ENCODE results near the gene C5AR1.
"Not testable (repeated sequence)": the region's sequence is repeated elsewhere in the genome, so short reads cannot be mapped to it uniquely, and the experiment has no call there.

C5AR1 gene

DNA sequence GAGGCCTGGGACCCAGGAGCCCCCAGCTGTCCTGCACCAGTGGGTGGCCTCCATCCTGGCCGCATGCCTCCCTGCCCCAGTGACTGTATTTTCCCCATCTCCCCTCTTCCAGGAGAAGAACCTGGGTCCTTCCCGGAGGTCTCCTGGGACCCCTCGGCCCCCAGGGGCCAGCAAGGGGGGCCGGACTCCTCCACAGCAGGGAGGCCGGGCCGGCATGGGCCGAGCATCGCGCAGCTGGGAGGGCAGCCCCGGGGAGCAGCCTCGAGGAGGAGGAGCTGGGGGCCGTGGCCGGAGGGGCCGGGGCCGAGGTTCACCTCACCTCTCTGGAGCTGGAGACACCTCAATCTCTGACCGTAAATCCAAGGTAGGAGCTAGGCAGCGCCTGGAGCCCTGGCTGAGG lies 49.2 kb upstream of the C5AR1 start (continued):
- TF ChIP-seq ZNF214 (tag by site-specific recombination; IDR thresholded peaks at IDR 0.05; ENCODE audit: borderline replicate concordance) (no peak), ZNF548 (tag by site-specific recombination; IDR thresholded peaks at IDR 0.05) (no peak), ZNF248 (tag by site-specific recombination; IDR thresholded peaks at IDR 0.05) (no peak), YY1 (tag by site-specific recombination; IDR thresholded peaks at IDR 0.05) (no peak), GLIS1 (tag by site-specific recombination; IDR thresholded peaks at IDR 0.05) (no peak), MYNN (tag by site-specific recombination; IDR thresholded peaks at IDR 0.05; ENCODE audit: borderline replicate concordance) (no peak), ZNF623 (tag by site-specific recombination; IDR thresholded peaks at IDR 0.05) (no peak), SP7 (tag by site-specific recombination; IDR thresholded peaks at IDR 0.05) (no peak)

- CTCF ChIA-PET: interaction anchor here (0.8 to 1.4 kb wide), 3 partner anchors 14 to 51 kb away, joined by 4 to 5 read pairs (median 4); no protein-coding TSS in a partner anchor
- H3K36me3 ChIP-seq (ENCODE audit: control insufficient read depth in 2 of 2, insufficient read depth in 1 of 2, low read length in 2 of 2): peaks cover 28 to 59% of the 10 kb centered on the region in 2 experiments; a peak in 2 of 3 replicates
- H3K4me3 ChIP-seq (ENCODE audit: low read depth, low read length): not testable (repeated sequence)
Observed at GRCh38 chr19:47261946-47262793, 47.5 kb upstream of the C5AR1 start.

DNA sequence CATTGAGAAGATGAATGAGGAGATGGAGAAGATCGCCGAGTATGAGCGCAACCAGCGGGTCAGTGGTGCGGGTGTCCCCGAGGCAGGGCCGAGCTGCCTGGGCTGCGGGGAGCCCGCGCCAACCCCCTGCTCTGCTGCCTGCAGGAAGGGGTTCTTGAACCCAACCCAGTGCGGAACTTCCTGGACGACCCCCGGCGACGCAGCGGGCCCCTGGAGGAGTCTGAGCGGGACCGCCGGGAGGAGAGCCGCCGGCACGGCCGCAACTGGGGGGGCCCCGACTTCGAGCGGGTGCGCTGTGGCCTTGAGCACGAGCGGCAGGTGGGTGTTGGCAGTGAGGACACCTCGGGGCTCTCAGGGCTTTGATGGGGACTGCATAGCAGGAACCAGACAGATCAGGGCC lies 45.0 kb upstream of the C5AR1 start:
- Histone ChIP-seq H3K9me3 (ENCODE audit: control insufficient read depth, insufficient read depth, low read depth, low read length) (no peaks in the 10 kb centered on the region), H3K27ac (ENCODE audit: extremely low read depth, low read depth, low read length) (no peak overlapping the region), H3K4me1 (ENCODE audit: control insufficient read depth, insufficient read depth, low read length) (no peaks in the 10 kb centered on the region), H3K4me3 (ENCODE audit: low read depth, low read length) (no peak overlapping the region), H3K36me3 (ENCODE audit: control insufficient read depth in 2 of 2, insufficient read depth in 1 of 2, low read length in 2 of 2) (peaks cover 37 to 52% of the 10 kb centered on the region in 2 experiments)
- POLR2A ChIA-PET: no interaction called here
- TF ChIP-seq ZNF624 (tag by site-specific recombination; IDR thresholded peaks at IDR 0.05) (no peak), ATF2 (tag by site-specific recombination; IDR thresholded peaks at IDR 0.05; ENCODE audit: low read depth) (no peak), CTCF (tag by site-specific recombination; IDR thresholded peaks at IDR 0.05) (no peak), ZBTB48 (tag by site-specific recombination; IDR thresholded peaks at IDR 0.05) (no peak), ZNF664 (tag by site-specific recombination; IDR thresholded peaks at IDR 0.05) (no peak), ZBTB21 (tag by site-specific recombination; IDR thresholded peaks at IDR 0.05) (no peak), ZNF707 (tag by site-specific recombination; IDR thresholded peaks at IDR 0.05) (no peak), ZFP41 (tag by site-specific recombination; IDR thresholded peaks at IDR 0.05; ENCODE audit: borderline replicate concordance) (no peak)
- TF ChIP-seq, protein P1, sequence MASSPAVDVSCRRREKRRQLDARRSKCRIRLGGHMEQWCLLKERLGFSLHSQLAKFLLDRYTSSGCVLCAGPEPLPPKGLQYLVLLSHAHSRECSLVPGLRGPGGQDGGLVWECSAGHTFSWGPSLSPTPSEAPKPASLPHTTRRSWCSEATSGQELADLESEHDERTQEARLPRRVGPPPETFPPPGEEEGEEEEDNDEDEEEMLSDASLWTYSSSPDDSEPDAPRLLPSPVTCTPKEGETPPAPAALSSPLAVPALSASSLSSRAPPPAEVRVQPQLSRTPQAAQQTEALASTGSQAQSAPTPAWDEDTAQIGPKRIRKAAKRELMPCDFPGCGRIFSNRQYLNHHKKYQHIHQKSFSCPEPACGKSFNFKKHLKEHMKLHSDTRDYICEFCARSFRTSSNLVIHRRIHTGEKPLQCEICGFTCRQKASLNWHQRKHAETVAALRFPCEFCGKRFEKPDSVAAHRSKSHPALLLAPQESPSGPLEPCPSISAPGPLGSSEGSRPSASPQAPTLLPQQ (tag by site-specific recombination; IDR thresholded peaks at IDR 0.05): no peak
- CTCF ChIA-PET: no interaction called here

More at GRCh38 chr19:47261946-47262793, 47.5 kb upstream of the C5AR1 start:
- H3K27ac ChIP-seq (ENCODE audit: extremely low read depth, low read depth, low read length); H3K9me3 ChIP-seq (ENCODE audit: control insufficient read depth, insufficient read depth, low read depth, low read length); H3K4me1 ChIP-seq (ENCODE audit: control insufficient read depth, insufficient read depth, low read length): not testable (repeated sequence)
- POLR2A ChIA-PET: interaction anchor here (0.7 to 2.1 kb wide), 7 partner anchors 9 to 36 kb away, joined by 3 to 9 read pairs (median 4); partner anchors contain the start of gene INAFM1
